MG63 (cell line): ENCODE results near the gene EIF1. TPM values are rescaled to one million over a fixed set of nuclear protein-coding genes. Genes with fewer than 3 reads are reported as not detected.
A peak's percentile ranks its signal among the peaks of the same experiment; 100 is the strongest.
"Not testable (repeated sequence)": the region's sequence is repeated elsewhere in the genome, so short reads cannot be mapped to it uniquely, and the experiment has no call there.

Experiments
- DNase-seq: peaks from one replicate; pipeline ENCODE4 v3.0.0-alpha.2; 2020
- H3K27me3 ChIP-seq: fragments of 250-450 bp; sonication (Bioruptor Pico); 2 replicates; pipeline ENCODE4 v1.5.1; 2020; ENCODE audit warnings: mild to moderate bottlenecking, moderate library complexity
- H3K36me3 ChIP-seq: fragments of 250-450 bp; sonication (Bioruptor Pico); 2 replicates; pipeline ENCODE4 v1.5.1; 2020; ENCODE audit warnings: mild to moderate bottlenecking, moderate library complexity
- H3K4me3 ChIP-seq: fragments of 250-450 bp; sonication (Bioruptor Pico); 2 replicates; pipeline ENCODE4 v1.5.1; 2020; ENCODE audit warnings: mild to moderate bottlenecking, moderate library complexity
- H3K9me3 ChIP-seq: fragments of 250-450 bp; sonication (Bioruptor Pico); 2 replicates; pipeline ENCODE4 v1.5.1; 2020; ENCODE audit warnings: mild to moderate bottlenecking, moderate library complexity
- total RNA-seq: library from RNA; depleted of rRNA; stranded (reverse); fragments of >200 nt; shearing (Covaris generic); gene quantifications from 2 replicates; pipeline ENCODE4 v1.2.3, GENCODE V29; 2014; ENCODE audit warnings: low replicate concordance; rRNA removed

EIF1 gene
- 42.2 and 90.7 TPM in 2 replicates for total RNA-seq

DNA sequence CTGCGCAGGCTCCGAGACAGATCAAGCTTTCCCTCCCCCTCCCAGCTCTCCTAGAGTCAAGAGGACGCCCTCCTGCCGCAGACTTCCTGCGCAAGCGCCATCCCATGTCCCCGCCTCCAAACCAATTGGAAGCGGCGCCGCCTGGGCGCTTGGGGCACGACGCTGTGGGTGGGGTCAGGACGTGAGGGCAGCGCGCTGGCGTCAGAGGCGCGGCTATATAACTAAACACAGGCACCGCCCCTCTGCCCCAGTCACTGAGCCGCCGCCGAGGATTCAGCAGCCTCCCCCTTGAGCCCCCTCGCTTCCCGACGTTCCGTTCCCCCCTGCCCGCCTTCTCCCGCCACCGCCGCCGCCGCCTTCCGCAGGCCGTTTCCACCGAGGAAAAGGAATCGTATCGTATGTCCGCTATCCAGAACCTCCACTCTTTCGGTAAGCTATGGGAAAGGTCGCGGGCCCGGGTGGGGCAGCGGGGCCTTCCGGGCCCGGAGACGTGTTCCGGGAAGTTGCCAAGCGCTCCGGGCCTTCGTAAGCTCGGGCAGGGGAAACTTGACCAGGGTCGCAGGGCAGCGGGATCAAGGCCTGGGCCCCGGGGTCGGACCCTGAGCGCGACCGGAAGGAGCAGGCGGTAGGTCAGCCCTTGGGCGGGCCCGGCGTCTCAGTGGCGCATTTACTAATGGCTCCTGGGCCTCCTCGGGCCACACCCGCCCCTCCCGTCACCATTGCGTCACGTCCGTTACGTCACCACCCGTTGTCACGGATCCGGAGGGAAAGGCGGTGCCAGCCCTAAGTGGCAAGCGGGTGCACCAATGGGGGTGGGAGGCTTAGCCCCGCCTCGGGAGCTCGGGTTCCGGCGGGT, at the start of gene EIF1:
Gene EIF1, plus strand, starts transcription at position 245 of the 856 bp plus-strand sequence. Its CDS starts 154 bp downstream, at position 399.
- peak within 1 kb of the TSS; percentile 97 for H3K4me3 ChIP-seq
- H3K36me3 ChIP-seq: peaks cover 48% of the 10 kb centered on the region
- H3K9me3 ChIP-seq: no peaks in the 10 kb centered on the region
- peak; percentile 99 for DNase-seq
- H3K27me3 ChIP-seq: no peaks in the 10 kb centered on the region

DNA sequence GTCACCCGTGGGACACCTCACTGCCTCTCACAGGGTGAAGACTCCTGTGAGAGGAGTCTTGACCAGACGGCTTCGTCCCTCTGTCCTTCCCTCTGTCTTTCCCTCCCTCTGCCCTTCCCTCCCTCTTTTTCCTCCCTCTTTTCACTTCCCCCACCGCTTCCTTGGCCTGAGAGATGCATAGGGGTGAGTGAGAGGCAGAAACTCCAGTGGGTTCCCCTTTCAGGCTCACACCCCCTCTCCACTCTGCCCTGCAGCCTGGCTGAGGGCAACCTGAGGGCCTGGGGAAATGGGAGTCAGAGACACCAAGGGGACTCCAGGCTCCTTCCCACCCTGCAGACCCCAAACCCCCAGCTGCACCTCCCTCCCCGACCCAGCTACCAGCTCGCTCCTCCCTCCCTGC, 49.7 kb upstream of the EIF1 start:
- Histone ChIP-seq H3K27me3 (no peaks in the 10 kb centered on the region), H3K36me3 (no peaks in the 10 kb centered on the region), H3K9me3 (no peaks in the 10 kb centered on the region), H3K4me3 (no peak overlapping the region)
- no peak for DNase-seq

DNA sequence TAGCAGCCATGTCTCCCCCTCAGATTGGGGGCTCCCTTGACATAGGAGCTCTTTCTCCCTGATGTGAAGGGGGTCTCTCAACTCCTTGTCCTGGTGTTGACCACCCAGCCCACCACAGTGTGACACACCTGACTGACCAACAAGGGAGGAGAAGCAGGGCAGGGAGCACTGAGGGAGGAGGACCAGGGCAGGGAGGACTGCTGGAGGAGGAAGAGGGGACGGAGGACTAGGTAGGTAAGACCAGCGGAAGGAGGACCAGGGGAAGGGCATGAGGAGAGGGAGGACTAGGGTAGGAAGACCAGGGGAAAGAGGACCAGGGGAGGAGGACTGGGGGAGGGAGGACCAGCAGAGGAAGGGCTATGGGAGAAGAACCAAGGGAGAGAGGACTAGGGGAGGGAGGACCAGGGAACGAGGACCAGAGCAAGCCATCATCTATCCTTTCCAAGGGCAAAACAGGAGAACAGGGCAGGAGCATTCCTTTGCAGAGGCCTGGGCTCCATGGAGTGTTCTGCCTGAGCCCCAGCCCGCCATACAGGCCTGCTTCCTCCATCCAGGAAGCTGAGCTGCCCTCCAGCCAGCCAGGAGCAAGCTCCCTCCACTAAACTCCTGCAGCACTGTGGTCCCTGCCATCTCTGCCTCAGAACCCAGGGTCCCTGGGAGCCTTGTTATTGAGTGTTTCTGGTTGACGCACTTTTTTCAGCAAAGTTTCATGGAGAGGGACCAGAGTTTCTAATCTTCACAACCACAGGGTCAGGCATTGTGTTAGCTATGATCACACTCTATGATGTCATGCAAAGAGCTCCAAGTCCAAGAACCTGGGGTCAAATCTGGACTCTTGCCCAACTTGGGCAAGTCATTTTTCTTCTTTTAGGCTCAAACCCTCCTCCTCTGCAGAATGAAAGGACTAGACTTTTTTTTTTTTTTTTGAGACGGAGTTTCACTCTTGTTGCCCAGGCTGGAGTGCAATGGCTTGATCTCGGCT, 48.9 kb upstream of the EIF1 start:
- no peak for DNase-seq
- Histone ChIP-seq H3K4me3 (no peak overlapping the region), H3K27me3 (no peaks in the 10 kb centered on the region), H3K9me3 (no peaks in the 10 kb centered on the region), H3K36me3 (no peaks in the 10 kb centered on the region)

DNA sequence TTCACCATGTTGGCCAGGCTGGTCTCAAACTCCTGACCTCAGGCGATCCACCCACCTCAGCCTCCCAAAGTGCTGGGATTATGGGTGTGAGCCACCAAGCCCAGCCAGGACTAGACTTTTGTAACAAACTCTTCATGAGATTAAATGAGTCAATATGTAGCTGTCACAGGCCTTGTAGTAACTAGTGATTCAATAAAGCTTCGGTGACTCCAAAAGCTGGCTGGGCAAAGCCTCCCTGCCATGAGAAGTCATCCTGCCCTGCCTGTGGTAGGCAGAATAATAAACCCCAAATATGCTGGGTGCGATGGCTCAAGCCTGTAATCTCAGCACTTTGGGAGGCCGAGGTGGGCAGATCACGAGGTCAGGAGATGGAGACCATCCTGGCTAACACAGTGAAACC, 48.1 kb upstream of the EIF1 start:
- not testable (repeated sequence) for DNase-seq, H3K4me3 ChIP-seq, H3K27me3 ChIP-seq, H3K36me3 ChIP-seq, H3K9me3 ChIP-seq

DNA sequence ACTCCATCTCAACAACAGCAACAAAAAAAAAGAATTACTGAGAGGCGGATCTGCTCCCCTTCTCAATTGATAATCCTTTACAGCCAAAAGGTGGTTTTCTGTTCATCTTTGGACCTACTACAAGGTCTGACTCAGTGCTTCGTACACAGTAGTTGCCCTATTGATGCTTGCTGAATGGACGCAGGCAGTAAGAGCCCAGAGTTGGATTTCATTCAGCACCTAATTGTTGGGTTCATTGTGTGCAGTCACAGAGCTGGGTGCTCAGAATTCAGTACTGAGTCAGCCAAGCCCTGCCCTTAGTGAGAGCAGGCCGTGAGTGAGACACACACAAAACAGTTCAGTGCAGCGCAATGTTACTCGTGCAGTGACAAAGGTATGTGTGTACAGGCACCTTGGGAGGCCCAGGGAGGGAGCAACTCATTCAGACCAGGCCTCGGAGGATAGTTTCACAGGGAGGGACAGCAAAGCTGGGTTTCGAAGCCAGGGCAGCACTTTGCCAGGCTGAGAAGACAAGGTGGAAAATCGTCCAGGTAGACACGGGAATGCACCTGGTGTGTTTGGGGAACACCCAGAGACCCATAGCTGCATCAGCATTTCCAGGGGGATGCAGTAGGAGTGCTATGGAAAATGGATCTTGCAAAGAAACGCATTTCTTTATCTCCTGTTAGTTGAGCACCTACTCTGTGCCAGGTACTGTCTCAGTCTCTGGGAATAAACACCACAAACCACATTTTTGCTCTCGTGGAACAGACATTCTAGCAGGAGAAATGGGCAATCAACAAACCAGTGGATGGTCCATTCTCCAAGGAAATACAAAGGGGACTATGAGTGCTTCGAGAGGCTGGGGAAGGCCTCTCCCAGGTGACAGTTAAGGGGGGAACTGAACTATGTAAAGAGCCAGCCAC, 46.2 kb upstream of the EIF1 start:
- Histone ChIP-seq H3K9me3 (no peaks in the 10 kb centered on the region), H3K27me3 (no peaks in the 10 kb centered on the region), H3K36me3 (no peaks in the 10 kb centered on the region), H3K4me3 (no peak overlapping the region)
- DNase-seq: no peak

DNA sequence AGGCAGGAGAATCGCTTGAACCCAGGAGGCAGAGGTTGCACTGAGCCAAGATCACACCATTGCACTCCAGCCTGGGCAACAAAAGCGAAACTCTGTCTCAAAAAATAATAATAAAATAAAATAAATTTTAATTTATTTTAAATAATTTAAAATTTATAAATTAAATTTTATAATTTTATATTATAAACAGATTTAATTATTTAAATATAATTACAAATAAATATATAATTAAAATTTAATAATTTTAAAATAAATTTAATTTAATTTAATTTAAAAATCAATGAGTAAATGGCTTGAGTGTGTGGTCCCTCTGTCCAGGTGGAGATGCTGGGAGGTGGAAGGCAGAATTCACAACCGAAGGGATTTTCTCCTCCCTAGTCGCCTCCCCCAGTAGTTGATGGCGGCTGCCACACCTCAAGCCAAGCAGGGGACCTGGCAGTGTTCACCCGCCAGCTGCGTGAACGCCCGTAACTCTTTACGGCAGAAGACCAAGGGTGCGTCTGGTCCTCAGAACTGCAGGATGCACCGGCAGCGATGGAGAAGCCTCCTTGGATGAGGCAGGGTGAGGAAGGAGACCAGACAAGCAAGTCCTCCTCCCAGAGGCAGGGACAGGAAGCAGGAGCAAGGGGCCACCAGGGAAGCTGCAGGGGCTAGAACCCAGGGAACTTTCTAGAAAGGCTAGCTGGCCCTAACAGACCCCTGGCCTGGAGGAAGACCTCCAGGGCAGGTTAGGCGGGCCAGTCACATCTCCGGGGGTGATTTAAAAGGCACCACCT, 41.5 kb upstream of the EIF1 start:
- H3K9me3 ChIP-seq: no peaks in the 10 kb centered on the region
- H3K36me3 ChIP-seq: no peaks in the 10 kb centered on the region
- H3K27me3 ChIP-seq: no peaks in the 10 kb centered on the region
- DNase-seq: no peak
- H3K4me3 ChIP-seq: no peak overlapping the region

DNA sequence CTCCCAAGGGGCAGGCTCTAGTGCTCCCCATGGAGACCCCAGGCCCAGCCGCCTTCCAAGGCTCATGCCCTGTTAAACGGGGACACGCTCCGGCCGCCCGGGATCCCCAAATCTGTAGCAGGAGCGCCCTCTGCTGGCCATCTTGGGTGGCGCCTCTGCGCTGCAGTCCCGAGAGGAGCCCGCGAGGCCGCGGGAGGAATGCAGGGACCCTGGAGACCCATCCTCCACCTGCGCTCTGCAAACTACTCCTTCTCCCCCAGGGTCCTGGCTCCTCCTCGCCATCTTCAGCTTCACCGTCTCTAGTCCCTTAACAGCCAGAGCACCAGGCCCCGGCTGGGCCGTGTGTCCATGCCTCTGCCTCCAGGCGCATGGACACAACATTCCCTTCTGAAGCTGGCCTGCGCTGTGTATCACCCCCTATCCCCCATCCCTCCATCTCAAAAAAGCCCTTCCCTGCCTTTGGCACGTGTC, 40.7 kb upstream of the EIF1 start:
- no peaks in the 10 kb centered on the region for H3K36me3 ChIP-seq
- H3K27me3 ChIP-seq: no peaks in the 10 kb centered on the region
- peak; percentile 79 for DNase-seq
- no peaks in the 10 kb centered on the region for H3K9me3 ChIP-seq
- H3K4me3 ChIP-seq: no peak overlapping the region

DNA sequence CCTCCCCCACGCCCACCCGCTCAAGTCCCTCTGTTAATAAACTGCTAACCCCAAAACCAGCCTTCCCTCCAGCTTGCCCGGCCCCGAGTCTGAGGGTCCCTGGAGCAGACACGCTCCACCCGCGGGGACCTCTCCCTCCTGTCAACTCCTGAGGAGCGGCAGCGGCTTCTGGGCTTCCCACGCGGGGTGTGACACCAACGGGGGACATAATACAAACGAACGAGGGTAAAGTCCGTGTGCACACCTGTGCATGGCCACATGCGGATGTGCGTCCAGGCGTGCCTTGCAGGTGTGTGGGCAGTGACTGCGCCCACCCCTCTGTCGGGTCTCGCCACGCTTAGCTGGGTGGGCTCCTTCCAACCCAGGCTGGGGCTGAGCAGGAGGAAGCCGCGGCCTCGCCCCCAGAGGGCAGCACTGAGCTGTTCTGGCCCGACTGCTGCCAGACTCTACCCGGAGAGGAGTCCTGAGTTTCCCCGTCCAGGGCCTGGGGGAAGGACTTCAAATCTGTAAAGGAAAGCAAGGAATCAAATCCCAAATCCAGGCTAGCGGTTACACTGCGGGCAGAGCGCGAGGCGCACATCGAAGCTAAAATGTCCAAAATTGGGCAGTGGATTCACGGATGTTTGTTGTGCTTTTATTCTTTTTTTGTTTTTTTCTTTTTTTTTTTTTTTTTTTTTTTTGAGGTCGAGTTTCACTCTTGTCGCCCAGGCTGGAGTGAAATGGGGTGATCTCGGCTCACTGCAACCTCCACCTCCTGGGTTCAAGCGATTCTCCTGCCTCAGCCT, 40.1 kb upstream of the EIF1 start:
- DNase-seq: peak; percentile 87
- no peak overlapping the region for H3K4me3 ChIP-seq

DNA sequence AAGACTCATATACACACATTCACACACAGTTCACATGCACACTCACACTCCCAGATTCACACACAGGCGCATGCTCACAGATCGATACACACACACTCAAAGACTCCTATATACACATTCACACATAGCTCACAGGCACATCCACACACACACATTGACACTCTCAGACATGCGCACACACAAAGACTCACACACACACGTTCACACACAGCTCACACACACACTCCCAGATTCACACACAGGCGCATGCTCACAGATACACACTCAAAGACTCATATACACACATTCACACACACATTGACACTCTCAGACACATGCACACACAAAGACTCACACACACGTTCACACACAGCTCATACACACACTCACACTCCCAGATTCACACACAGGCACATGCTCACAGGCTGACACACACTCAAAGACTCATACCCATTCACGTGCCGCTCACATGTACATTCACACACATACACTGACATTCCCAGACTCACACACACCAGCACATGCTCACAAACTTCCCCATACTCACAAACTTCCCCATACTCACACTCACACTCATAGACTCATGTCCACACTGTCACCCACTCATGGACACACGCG, 38.7 kb upstream of the EIF1 start:
- H3K27me3 ChIP-seq: no peaks in the 10 kb centered on the region
- H3K9me3 ChIP-seq: no peaks in the 10 kb centered on the region
- H3K36me3 ChIP-seq: no peaks in the 10 kb centered on the region
- H3K4me3 ChIP-seq: no peak overlapping the region
- DNase-seq: no peak

More for the DNA sequence above, 40.1 kb upstream of the EIF1 start:
- Histone ChIP-seq H3K36me3 (no peaks in the 10 kb centered on the region), H3K27me3 (no peaks in the 10 kb centered on the region), H3K9me3 (no peaks in the 10 kb centered on the region)

DNA sequence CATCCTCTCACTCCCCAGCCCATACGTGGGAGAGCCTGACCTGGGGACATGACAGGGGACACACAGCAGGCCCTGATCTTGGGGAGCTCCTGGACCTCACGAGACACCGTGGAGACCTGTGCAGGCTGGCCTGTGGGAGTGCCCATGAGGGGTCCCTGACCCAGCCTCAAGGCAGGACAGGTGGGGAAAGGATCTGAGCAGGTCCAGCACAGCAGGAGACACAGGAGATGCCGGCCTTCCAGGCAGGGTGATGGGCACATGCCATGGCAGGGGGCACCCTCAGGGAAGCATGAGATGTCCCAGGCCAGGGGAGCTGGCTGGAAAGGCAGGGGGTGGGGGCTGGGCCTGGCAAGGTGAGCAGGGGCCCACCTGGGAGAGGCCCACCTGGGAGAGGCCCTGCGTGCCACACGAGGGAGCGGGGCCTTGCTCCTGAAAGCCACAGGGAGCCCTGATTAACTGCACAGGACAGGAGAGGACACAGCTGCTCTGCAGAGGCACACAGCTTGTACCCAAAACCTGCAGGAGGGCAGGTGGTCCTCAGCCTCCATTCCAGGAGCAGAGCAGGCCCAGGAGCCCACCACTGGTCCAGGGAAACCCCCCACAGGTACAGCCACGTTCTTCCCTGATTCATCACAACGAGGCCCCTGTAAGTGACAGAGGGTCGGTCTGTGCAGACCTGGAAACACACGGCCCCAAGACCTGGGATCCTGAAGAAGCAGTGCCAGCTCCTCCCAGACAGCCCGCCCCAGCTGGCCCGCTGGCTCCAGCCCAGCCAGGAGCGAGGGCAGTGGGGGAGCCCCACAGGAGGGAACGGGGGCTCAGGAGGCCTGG, 37.7 kb upstream of the EIF1 start:
- Histone ChIP-seq H3K36me3 (no peaks in the 10 kb centered on the region), H3K9me3 (no peaks in the 10 kb centered on the region), H3K27me3 (no peaks in the 10 kb centered on the region), H3K4me3 (no peak overlapping the region)
- DNase-seq: no peak

DNA sequence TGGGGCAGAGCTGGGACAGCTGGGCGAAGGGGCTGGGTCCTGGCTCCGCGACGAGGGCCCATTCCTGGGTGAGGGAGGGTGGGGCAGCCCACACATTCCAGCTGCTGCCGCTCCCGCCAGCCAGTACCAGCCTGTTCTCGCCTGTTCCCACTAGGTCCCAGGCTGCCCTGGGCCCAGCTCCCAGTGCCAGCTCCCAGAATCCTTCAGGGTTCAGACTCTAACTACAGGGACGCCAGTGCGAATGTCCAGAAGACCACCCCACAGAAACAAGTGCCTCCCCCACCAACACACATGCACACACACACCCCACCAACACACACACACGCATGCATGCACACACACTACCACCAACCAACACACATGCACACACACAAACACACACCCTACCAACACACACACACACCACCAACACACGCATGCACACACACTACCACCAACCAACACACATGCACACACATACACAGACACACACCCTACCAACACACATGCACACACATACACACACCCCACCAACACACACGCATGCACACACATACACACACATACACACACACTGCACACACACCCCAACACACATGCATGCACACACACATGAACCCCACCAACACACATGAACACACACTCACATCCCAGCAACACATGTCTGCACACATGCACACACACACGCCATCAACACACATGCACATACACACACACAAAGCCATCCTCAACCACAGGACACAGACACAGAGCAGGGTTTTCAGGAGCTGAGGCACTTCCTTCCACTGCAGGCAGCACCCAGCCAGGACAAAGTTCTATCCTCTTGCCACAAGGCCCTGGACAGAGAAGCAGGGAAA, 36.8 kb upstream of the EIF1 start:
- Histone ChIP-seq H3K27me3 (no peaks in the 10 kb centered on the region), H3K36me3 (no peaks in the 10 kb centered on the region), H3K4me3 (no peak overlapping the region), H3K9me3 (no peaks in the 10 kb centered on the region)
- DNase-seq: no peak

DNA sequence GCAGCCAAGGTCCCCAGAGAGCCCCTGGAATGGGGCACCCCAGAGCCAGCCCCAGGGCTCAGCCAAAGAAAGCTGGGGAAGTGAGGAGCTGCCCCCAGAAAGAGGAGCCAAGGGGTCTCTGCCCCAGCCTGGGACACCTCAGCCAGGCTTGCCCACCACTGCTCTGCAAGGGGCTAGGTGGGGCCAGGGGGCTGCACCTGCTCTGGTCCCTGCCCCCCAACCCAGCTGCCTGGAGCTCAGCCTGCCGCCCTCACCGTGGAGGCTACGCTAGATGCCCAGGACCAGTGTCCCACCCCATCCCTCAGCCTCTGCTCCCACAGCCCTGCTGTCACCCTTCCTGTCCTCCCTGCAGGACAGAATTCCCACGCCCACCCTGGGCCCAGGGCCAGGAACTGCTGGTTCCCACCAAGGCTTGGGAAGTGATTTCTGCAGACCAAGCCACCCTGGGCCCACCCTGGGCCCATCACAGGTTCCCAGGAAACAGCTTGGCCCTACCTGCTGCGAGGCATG, 36.2 kb upstream of the EIF1 start:
- no peak overlapping the region for H3K4me3 ChIP-seq

DNA sequence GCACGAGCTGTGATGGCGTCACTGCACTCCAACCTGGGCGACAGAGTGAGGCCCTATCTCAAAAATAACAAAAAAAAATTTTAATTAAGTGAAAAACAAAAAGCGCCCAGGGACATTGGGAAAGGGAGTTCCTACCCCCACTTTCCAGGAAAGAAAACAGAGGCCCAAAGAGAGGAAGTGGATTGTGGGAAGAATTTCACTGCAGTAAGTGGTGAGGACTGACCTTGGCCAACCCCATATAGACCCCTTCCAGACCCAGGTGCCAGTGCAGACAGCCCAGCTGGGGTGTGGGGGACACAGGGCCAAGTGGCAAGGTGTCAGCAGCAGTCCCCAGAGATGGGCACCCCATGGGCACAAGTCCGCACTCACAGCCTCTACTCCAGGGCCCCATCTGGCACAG, 35.3 kb upstream of the EIF1 start:
- Histone ChIP-seq H3K4me3 (no peak overlapping the region), H3K27me3 (no peaks in the 10 kb centered on the region), H3K9me3 (no peaks in the 10 kb centered on the region), H3K36me3 (no peaks in the 10 kb centered on the region)
- no peak for DNase-seq

More for the DNA sequence above, 36.2 kb upstream of the EIF1 start:
- Histone ChIP-seq H3K36me3 (no peaks in the 10 kb centered on the region), H3K9me3 (no peaks in the 10 kb centered on the region), H3K27me3 (no peaks in the 10 kb centered on the region)
- no peak for DNase-seq
